HUES64 (cell line): Measurements from ENCODE around the gene UNC13B.
"Not testable (repeated sequence)": the region's sequence is repeated elsewhere in the genome, so short reads cannot be mapped to it uniquely, and the experiment has no call there.

Source experiments
- H3K27ac ChIP-seq: 2 replicates; pipeline ENCODE4 v1.7.0; 2013; ENCODE audit warnings: low read depth, low read length, inconsistent platforms
- H3K27me3 ChIP-seq: 2 replicates; pipeline ENCODE4 v1.6.1; 2013; ENCODE audit warnings: mild to moderate bottlenecking, low read length; ENCODE audit not compliant: insufficient read depth
- H3K36me3 ChIP-seq: 2 replicates; pipeline ENCODE4 v1.6.1; 2013; ENCODE audit warnings: mild to moderate bottlenecking, low read length; ENCODE audit not compliant: insufficient read depth
- H3K4me1 ChIP-seq: 2 replicates; pipeline ENCODE4 v1.6.1; 2013; ENCODE audit warnings: mild to moderate bottlenecking, low read length, moderate library complexity; ENCODE audit not compliant: insufficient read depth
- H3K4me3 ChIP-seq: 2 replicates; pipeline ENCODE4 v1.5.1; 2013; ENCODE audit warnings: mild to moderate bottlenecking, low read length, moderate library complexity
- H3K9ac ChIP-seq: 2 replicates; pipeline ENCODE4 v1.6.1; 2013; ENCODE audit warnings: mild to moderate bottlenecking, low read depth, low read length
- H3K9me3 ChIP-seq: 2 replicates; pipeline ENCODE4 v1.6.1; 2013; ENCODE audit warnings: low read depth, low read length; ENCODE audit not compliant: insufficient read depth
- WGBS: fragments of 150-250, 120-280 bp; methylation state at CpG from one replicate; pipeline ENCODE4 v1.1.7; 2013; ENCODE audit warnings: missing lambda C conversion rate; 5-methylcytosine and 5-hydroxymethylcytosine counted together

Gene UNC13B

GRCh38 chr9:35229066-35229778 is 67.4 kb downstream of the UNC13B start:
- no peak overlapping the region for H3K9ac ChIP-seq
- no peak overlapping the region for H3K27ac ChIP-seq
- H3K4me1 ChIP-seq: no peaks in the 10 kb centered on the region
- no peak overlapping the region for H3K4me3 ChIP-seq
- no peaks in the 10 kb centered on the region for H3K9me3 ChIP-seq
- H3K27me3 ChIP-seq: no peaks in the 10 kb centered on the region
- no peaks in the 10 kb centered on the region for H3K36me3 ChIP-seq
- 82% methylated on average over 1 of the region's 1 CpG for WGBS

- Histone ChIP-seq H3K4me1 (no peaks in the 10 kb centered on the region), H3K27ac (no peak overlapping the region), H3K9ac (no peak overlapping the region), H3K4me3 (no peak overlapping the region), H3K27me3 (no peaks in the 10 kb centered on the region), H3K36me3 (no peaks in the 10 kb centered on the region), H3K9me3 (no peaks in the 10 kb centered on the region)
- WGBS: no CpG with 5 or more reads among the region's 1 CpG
These were observed 68.0 kb downstream of the UNC13B start for GRCh38 chr9:35229779-35230143.

GRCh38 chr9:35232867-35233544 is 71.2 kb downstream of the UNC13B start:
- H3K4me3 ChIP-seq: no peak overlapping the region
- no peaks in the 10 kb centered on the region for H3K4me1 ChIP-seq
- no peaks in the 10 kb centered on the region for H3K27me3 ChIP-seq
- no peaks in the 10 kb centered on the region for H3K9me3 ChIP-seq
- H3K36me3 ChIP-seq: peaks cover 8% of the 10 kb centered on the region
- 81% methylated on average over 3 of the region's 3 CpGs for WGBS
- no peak overlapping the region for H3K9ac ChIP-seq
- no peak overlapping the region for H3K27ac ChIP-seq

GRCh38 chr9:35236692-35237091 is 74.9 kb downstream of the UNC13B start:
- Histone ChIP-seq H3K9ac (no peak overlapping the region), H3K36me3 (peaks cover 16% of the 10 kb centered on the region), H3K4me3 (no peak overlapping the region), H3K27ac (peak overlapping the region; percentile 10; the same call in 1 of the 2 replicates), H3K9me3 (peaks cover 16% of the 10 kb centered on the region), H3K27me3 (no peaks in the 10 kb centered on the region), H3K4me1 (no peaks in the 10 kb centered on the region)
- no CpG with 5 or more reads among the region's 1 CpG for WGBS

GRCh38 chr9:35237311-35237710 is 75.5 kb downstream of the UNC13B start:
- Histone ChIP-seq H3K4me1 (no peaks in the 10 kb centered on the region), H3K9ac (no peak overlapping the region), H3K27ac (peak overlapping the region; percentile 5; the same call in 1 of the 2 replicates), H3K4me3 (no peak overlapping the region), H3K9me3 (peaks cover 16% of the 10 kb centered on the region), H3K27me3 (no peaks in the 10 kb centered on the region), H3K36me3 (peaks cover 18% of the 10 kb centered on the region)
- 78% methylated on average over 1 of the region's 1 CpG for WGBS

- H3K9ac ChIP-seq, H3K4me3 ChIP-seq, H3K9me3 ChIP-seq, H3K36me3 ChIP-seq, H3K27me3 ChIP-seq, H3K27ac ChIP-seq, H3K4me1 ChIP-seq: not testable (repeated sequence)
- WGBS: no CpG with 5 or more reads among the region's 1 CpG
These were observed 84.1 kb downstream of the UNC13B start for GRCh38 chr9:35245945-35246344.

- no peaks in the 10 kb centered on the region for H3K9me3 ChIP-seq
- no peak overlapping the region for H3K9ac ChIP-seq
- H3K27ac ChIP-seq: no peak overlapping the region
- no peaks in the 10 kb centered on the region for H3K36me3 ChIP-seq
- H3K27me3 ChIP-seq: no peaks in the 10 kb centered on the region
- no peaks in the 10 kb centered on the region for H3K4me1 ChIP-seq
- no peak overlapping the region for H3K4me3 ChIP-seq
- 100% methylated on average over 1 of the region's 1 CpG for WGBS
These were observed 91.3 kb downstream of the UNC13B start for GRCh38 chr9:35253075-35253474.

- no peaks in the 10 kb centered on the region for H3K4me1 ChIP-seq
- H3K27me3 ChIP-seq: no peaks in the 10 kb centered on the region
- H3K27ac ChIP-seq: no peak overlapping the region
- H3K9me3 ChIP-seq: no peaks in the 10 kb centered on the region
- no peak overlapping the region for H3K4me3 ChIP-seq
- H3K36me3 ChIP-seq: no peaks in the 10 kb centered on the region
- no peak overlapping the region for H3K9ac ChIP-seq
These were observed 92.4 kb downstream of the UNC13B start for GRCh38 chr9:35254237-35254636.

GRCh38 chr9:35254984-35255857 is 93.4 kb downstream of the UNC13B start:
- Histone ChIP-seq H3K27ac (no peak overlapping the region), H3K36me3 (no peaks in the 10 kb centered on the region), H3K9ac (no peak overlapping the region), H3K9me3 (no peaks in the 10 kb centered on the region), H3K4me3 (no peak overlapping the region), H3K4me1 (no peaks in the 10 kb centered on the region), H3K27me3 (no peaks in the 10 kb centered on the region)
- WGBS: 92% methylated on average over 6 of the region's 8 CpGs

GRCh38 chr9:35257986-35258659 is 96.3 kb downstream of the UNC13B start:
- Histone ChIP-seq H3K4me3 (no peak overlapping the region), H3K36me3 (no peaks in the 10 kb centered on the region), H3K27ac (no peak overlapping the region), H3K27me3 (no peaks in the 10 kb centered on the region), H3K4me1 (no peaks in the 10 kb centered on the region), H3K9ac (no peak overlapping the region), H3K9me3 (no peaks in the 10 kb centered on the region)
- WGBS: 92% methylated on average over 5 of the region's 6 CpGs
